Measurements from ENCODE around the gene APIP.

Gene APIP

DNA sequence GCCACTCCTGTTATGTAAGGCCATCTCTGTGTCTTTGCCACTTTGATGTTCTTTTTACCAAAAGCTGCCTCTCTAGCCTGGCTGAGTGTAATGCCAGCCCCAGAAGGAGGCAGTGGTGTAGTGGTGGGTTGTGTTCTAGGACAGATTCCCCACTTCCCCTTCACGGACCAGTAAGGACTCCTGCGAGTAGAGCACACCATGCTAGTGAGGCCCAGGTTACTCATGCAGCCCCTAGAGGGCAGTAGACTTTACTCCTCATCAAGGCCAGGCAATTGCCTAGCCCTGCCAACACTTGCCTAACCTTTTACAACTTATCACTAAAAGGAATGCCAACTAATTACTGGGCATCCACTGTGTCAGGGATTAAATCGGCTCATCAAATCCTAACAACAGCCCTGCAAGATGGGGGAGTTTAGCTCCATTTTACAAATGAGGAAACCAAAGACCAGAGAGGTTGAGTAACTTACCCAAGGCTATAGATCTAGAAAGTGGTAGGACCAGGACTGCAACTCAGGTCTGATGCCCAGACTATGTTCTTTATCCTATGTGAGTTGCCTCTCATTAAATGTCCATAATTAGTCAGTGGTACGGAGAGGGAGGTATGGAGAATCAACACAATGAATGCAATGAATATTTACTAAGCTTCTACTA is 75.3 kb downstream of the APIP start:
- no peak for DNase-seq (ENCODE audit: low read depth)

DNA sequence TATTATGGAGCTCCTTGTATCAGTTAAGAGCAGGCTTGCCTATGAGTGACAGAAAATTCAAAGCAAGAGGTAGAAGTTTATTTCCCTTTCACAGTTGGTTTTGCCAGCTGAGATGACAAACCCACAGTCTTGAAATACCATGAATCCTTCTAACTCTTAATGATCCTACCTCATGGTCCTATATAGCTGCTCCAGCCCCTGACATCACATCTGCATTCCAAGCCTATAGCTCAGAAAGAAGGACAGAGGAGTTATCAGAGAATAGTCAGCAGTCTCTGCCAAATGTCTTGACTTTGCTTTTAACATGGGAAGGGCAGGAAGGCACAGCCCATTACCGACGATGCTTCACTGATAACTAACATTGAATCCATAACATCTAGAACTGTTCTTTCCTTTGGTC is 76.2 kb downstream of the APIP start:
- DNase-seq (ENCODE audit: low read depth), result no peak

DNA sequence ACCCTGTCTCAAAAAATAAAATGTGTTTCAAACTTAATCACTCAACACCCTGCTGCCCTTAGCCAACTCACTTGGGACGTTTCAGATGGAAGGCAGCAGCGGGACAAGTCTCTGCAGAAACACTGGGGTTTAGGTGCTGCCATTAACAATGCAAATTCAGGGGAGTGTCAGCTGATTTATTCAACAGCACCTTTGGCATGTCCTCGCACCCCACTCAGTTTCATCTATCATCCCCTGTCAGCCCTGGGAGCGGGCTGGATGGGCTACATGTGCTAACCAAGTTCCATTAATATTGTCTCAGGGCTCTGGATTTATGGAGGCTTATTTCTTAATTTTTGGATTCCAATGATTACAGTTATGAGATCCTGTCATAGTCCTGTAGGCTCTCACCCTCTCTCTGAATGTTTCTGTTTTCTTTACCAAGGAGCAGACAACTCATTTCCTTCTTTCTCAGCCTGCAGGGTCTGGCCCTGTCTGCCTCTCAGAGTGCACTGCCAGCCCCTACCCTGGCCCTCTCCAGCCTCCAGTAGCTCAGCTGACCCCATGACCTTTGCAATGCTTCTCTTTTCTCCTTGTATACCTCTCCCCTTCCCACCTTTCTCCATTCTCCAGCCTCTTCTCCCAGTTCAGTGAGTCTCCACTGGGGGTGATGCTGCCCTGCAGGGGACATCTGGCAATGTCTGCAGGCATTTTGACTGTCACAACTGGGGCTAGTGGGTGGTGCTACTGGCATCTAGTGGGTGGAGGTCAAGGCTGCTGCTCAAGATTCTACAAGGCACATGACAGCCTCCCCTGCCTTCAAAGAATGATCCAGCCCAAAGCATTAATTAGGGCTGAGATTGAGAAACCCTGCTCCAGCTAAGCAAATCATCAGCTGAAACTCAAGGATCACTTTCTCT is 79.0 kb downstream of the APIP start:
- no peak for DNase-seq (ENCODE audit: low read depth)

DNA sequence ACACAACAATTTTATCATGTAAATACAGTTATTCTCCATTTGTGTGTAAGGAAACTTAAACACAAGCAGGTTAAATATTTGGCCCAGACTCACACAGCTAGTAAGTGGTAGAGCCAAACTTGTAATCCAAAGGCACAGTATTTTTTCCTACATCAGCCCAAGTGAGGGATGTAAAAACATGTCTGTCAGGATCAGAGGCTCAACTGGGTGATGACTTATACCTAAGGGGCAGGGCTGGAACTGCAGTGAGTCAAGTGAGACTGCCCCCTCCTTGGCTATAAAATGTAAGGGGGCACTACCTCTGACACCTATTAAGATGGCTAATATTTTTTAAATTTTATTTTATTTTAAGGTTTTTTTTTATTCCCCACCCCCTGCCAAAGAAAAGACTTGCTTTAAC is 82.6 kb downstream of the APIP start:
- no peak for DNase-seq (ENCODE audit: low read depth)

Measured in stimulated activated CD8-positive, alpha-beta memory T cell treated with anti-CD3 and anti-CD28 coated beads, Interleukin-12 subunit alpha, Interleukin-12 subunit beta, amount 100 ng/mL, for 1 hour (primary cell).